ENCODE results near the gene LYVE1.
"Not testable (repeated sequence)": the region's sequence is repeated elsewhere in the genome, so short reads cannot be mapped to it uniquely, and the experiment has no call there.

The LYVE1 gene, protein sequence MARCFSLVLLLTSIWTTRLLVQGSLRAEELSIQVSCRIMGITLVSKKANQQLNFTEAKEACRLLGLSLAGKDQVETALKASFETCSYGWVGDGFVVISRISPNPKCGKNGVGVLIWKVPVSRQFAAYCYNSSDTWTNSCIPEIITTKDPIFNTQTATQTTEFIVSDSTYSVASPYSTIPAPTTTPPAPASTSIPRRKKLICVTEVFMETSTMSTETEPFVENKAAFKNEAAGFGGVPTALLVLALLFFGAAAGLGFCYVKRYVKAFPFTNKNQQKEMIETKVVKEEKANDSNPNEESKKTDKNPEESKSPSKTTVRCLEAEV

DNA sequence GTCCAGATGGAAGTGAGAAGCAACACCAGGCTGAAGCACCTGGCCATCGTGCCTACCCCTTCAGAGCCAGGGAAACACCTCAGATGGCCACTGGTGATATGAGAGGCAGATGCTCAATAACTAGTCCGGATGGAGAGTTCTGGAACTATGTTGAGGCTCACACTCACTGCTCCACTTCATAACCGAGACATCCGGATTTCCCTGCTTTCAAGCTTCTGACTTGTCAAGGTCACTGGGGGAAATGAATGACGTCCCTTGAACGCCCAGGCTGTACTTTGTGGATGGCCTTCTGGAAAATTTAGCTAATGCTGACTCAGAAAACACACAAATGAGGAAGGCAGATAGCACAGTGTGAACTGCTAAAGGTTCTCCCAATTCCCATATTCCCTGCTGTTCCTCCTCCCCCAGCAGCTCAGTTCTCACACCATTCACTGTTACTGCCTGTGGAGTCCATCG, at the start of gene LYVE1:
Gene LYVE1, minus strand, starts transcription at position 180 of the 456 bp plus-strand sequence. Its CDS starts 133 bp downstream, at position 47.
- DNase-seq = no peak

DNA sequence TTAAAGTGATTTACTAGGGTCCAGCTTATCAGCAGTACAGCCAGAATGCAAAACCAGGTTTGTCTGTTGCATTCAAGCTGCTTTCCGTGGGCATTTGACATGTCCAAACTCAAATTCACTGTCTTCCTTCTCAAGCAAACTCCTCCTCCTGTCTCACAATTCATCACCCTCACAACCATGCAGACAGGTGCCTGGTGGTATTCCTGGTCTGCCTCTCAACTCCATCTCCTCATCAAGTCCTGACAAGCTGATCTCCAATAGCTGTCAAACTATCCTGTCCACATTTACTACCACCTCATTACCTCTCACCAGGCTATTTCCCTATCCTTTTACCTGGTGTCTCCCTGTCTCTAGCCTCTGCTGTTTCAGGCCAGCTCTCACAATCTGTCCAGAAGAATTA, 49.1 kb upstream of the LYVE1 start:
- no peak for DNase-seq

DNA sequence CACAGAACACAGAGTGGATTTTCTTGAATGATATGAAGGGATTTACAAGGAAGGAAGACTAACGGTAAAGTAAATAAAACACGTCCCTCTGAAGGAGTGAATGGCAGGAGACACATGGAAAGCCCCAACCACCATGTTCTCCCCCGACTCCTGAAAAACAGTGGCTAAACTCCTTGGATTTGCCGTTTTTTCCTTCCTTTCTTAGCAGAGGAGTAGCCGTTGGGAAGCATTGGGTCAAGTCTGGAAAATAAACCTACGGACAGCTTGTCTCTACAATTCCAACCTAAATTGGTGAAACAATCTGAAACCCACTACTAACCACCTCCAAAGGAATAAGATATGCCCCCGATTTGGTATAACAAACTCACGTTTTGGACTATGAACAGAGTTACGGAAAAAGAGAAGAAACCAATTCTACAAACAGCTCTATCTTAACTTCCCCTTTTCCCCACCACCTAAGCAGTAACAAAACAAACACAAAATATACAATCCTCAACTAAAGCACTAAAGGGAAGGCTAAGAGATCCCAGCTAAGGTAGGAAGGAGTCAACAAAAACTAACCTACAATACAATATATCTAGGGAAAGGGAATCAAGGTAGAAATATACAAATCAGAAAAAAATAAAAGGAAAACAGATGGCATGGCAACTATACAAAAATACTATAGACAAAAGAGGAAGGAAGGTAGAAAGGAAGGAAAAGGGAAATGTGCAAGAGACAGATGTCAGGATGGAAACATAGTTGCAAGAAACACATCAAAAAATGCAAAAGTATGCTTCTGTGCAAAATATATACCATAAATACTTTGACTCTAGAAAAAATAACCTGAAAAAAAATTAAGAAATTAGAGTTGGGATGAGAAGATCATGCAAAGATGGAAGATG, 43.8 kb upstream of the LYVE1 start:
- no peak for DNase-seq

DNA sequence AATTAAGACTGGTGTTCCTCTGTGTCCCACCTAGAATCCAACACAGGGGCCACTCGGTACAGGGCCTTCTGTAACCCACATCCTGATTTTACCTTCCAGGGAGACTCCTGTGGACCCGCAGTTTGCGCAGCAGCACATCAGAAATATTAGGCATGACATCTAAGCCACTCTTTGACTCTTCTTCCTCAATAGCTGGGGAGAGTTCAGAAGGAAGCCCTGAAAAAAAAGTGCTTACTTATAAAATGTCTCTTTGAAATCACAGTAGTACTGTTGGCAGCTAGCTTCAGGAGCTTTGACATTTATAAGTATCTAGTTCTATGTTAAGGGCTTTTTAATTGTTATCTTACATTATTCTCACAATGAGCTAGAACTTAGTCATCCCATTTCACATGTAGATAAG, 41.2 kb upstream of the LYVE1 start:
- DNase-seq = no peak

DNA sequence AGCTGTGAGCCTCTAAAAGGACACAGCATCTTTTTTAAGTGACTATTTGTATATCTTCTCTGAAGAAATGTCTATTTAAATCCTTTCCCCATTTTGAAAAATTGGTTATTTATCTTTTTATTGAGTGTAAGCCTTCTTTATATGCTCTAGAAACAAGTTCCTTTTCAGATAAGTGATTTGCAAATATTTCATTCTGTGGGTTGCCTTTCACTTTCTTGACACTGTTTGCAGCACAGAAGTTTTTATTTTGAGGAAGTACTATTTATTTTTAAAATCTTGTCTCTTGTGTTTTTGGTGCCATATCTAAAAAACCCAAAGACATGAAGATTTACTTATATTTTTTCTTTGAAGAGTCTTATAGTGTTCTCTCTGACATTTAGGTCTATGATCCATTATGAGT, 40.1 kb upstream of the LYVE1 start:
- DNase-seq = no peak

DNA sequence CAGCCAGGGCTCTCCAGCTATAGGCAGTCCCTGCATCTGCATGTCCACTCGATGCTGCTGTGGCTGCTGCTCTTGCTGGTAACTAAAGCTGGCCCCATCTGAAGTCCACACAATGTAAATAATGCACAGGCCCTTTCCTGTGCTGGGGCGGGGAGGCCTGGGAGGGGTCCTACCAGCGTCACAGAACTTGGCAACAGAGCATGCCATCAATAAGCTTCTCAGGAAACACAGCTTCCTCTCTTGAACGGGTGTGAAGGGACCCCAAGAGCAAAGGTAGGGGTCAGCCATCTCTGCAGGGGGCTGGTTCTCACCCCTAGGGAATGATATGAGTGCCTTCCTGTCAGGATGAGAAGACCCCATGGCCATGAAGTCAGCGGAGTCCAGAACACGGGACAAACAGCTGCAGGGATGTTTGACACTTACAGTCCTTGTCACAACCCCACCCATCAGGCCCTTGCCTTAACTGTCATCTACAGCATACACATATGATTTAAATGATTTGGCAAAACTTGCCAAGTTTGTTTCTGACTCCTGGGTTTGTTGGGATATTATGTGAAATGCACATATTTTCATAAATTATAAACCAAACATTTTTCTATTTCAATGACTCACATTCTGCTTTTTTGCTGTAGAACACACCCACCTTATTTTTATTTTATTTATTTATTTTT, 39.1 kb upstream of the LYVE1 start:
- DNase-seq = no peak

DNA sequence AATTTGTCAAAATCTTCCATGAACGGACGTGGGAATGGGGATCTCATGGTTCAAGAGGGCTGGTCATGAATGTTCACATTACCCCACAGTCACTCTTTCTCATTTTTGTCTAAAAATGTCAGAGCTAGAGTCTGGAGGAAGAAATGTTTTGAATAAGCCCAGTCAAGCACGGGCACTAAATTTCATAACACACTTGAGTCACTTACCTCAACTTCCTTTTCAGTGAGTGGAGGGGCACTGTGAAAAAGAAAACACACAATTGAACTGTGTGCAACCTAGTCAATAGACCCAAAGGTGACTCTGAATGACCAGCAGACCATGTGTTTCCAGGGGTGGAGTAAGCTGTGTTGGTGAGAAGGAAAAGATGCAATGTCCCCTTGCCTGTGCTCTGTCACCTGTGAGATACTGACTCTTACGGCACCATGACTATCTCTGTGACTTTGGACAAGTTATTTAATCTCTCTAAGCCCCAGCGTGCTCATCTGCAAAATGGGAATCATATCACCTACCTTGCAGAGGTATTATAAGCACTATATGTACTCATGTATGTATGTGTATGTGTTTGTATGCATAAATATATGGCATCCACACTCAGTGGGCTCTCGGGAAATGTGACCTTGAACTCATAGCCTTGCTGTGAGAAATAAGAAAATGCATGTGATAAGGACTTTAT, 38.2 kb upstream of the LYVE1 start:
- DNase-seq = no peak

DNA sequence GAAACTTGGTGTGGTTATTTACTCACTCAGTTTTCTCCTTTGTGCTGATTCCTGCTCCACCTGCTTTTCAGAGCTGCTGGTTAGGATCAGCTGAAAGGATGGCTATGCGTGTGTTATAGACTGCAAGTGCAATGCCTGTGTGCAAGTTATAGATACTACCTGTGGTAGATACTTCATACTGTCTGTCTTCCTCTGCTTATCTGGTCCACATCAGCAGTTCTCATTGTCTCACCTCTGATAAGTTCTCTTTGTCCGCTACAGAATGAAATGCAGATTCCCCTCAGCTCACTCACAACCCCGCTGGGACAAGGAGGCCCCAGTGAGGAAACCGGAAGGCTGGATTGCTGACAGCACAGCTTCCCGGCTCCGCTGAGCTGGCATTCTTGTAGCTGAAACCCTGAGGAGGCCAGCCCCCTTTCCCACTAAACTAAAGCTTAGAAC, 37.5 kb upstream of the LYVE1 start:
- DNase-seq = peak; percentile 69

DNA sequence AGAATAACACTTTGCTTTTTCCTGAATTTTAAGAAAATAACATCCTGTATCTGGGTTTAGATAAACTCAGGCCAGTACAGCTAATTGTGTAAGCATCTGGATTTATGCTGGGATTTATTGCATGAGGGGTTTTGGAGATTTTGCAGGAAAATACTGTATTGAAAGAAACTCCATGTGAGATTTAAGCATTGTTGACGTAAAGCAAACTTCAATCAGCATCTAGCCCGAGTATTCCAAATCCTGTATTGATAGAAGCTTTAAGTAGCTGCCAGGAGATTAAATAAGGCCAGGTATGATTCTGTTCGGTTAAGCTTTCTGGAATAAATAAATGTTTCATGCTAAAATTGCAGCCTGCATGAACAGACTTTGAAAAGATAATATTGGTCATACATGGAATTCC, 36.3 kb upstream of the LYVE1 start:
- DNase-seq = no peak

DNA sequence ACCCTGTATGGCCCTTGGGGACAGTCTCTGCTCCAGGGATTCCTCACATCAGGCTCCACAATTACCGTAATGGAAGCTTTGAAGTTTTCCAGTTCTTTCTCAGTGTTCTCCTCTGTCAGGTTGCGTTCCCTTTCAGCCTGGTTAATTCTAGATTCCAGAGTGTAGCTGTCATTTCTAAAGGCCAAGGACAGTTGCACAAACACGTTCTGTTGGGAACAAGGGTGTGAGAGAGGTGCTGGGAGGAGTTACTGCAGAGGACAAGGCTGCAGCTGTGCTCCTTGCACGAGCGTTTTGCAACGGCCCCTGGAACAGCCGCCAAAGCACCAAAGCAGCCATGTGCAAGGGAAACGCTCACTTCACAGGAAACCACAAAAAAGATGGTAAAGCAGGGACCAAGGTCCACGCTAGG, 35.9 kb upstream of the LYVE1 start:
- no peak for DNase-seq

DNA sequence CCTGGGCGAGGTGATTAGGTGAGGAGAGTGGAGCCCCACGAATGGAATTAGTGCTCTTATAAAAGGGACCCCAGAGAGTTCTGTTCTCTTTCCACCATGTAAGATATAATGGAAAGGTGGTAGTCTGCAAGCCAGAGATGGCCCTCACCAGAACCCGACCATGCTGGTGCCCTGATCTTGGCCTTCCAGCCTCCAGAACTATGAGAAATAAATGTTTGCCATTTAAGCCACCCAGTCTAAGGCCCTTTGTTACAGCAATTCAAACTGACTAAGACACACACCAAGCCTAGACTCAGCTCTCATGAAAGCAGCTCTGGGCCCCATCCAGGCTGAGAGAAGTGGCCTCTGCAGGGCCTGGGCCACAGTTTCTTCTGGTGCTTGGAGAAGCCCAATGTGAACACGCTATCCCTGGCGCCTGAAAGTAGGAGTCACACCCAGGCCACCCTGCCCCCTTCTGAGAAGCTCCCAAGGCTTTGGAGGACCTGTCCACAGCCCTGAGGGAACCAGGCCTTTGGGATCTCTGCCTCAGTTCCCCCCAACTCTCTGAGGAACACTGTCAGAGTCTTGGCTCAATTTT, 35.3 kb upstream of the LYVE1 start:
- no peak for DNase-seq

DNA sequence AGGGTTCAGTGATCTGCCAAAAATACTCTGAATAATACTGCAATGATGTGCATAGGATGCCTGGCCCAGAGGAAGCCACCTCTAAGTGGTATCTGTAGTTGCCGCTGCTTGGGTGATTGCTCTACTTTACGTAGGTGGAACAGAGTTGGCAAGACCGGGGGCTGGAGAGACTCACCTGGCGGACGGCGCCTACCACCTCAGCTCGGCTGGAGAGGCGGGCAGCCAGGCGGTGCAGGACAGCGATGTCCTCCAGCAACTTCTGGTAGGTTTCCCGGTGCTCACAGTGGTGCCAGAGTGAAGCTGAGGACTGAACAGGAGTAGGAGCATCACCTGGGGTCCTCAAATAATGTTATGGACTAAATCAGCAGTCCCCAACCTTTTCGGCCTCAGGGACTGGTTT, 34.5 kb upstream of the LYVE1 start:
- DNase-seq = no peak

DNA sequence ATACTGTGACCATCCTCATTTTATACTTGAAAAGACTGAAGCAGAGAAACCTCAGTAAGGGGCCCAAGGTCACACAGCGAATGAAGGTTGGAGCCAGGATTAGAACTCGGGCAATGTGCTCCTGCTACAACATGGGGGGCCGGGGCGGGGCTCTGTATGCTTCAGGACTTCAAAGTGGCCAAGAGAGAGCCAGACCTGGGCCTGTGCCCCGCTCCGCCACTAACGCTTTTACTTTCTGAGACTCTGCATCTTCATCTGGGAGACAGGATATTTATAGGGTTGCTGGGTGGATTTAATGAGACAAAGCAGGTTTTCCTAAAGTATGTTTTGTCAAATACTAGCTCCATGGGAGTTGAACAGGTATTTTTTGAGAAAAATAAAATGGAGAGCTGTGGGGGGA, 33.9 kb upstream of the LYVE1 start:
- DNase-seq = no peak

DNA sequence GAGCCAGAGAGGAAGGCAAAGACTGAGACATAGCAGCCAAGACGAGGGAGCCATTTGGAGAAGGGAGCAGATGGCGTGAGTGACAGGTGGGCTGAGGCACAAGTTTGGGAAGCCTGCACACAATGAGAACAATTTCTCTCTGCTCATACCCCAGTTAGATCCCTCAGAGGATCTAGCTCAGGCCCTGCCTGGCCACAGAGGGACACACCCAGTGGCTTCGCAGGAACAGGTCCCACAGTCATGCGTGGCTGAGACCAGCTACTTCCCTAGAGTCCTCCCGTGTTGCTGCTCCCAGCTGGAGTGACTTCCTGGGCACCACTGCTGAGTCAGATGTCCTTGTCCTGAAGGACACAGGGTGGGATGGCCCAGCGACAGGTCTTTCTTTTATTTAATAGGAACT, 33.4 kb upstream of the LYVE1 start:
- no peak for DNase-seq

DNA sequence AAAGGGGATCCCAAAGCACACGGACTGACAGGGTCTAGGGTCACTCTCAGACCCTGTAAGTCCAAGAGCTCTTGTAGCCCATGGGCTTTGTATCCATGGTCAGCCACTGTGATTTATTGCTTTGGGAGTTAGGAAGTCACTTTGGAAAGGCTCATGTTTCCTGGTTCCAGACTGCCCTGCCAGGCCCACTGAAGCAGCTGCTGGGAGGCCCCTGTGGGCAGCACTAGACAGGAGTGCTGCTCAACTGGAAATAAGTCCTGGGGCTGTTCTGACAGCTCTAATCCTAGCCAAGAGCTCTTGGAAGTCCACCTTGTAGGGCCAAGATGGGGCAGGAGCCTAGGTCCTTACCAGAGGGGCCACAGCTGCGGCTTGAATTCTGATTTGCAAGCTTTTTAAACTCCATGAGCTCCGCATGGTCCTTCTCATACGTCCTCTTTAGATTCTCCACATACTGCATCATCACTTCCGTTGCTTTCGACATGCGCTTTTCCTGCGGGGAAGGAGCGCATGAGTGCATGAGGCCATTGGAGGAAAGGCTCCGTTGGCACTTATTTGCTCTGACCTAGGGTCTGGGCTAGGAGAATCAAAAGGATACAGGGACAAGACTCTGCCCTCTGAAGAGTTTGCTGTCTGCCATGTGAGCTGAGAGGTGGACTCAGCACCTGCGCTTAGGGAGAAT, 32.2 kb upstream of the LYVE1 start:
- no peak for DNase-seq

DNA sequence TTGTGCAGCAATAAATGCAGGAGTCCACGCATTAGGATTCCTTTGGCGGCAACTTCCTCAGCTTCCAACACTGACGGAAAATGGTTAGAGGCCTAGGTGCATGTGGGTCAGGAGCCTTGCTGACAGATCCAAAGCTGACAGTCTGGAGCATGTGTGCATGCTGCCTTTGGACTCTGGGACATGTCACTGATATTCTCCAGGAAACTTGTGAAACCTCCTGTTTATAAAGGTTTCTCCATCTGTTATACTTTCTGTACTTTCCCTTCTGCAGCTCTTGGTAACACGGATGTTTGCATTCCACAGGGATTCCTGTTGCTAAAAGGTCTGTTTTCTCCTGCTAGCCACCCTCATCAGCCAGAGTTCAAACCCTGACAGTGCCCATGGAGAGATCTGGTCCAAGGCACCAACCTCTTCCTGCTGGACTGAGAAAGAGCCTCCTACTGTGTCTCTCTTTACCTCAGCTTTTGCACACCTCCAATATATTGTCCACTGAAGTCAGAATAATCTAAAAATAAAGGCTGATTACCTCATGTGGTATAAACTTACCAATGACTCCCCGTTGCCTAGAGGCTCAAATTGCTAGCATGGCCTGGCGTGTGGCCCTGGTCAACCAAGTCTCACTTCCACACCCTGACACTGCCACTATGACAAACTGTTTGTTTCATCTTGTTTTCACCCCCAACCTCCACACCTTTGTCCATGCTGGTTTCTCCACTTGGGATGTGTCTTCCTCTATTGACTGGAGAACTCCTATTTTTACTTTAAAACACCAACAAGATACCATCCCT, 31.1 kb upstream of the LYVE1 start:
- no peak for DNase-seq

DNA sequence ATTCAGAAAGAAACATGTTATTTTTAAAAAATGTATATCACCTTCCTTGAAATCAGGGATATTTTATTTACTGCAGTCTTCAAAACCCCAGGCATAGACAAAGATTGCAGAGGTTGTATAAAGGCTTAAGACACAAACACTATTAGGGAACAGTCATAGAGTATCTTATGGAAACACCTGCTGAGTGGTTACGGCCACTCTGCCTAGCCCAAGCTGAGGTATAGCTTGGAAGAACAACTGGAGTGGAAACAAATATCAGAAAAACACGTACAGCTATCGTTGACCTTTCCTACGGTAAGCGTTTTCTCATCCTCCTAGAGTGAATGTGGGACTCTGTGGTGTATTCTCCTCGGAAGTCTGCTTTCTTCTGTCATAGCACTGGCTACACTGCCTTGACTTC, 30.4 kb upstream of the LYVE1 start:
- DNase-seq = no peak

DNA sequence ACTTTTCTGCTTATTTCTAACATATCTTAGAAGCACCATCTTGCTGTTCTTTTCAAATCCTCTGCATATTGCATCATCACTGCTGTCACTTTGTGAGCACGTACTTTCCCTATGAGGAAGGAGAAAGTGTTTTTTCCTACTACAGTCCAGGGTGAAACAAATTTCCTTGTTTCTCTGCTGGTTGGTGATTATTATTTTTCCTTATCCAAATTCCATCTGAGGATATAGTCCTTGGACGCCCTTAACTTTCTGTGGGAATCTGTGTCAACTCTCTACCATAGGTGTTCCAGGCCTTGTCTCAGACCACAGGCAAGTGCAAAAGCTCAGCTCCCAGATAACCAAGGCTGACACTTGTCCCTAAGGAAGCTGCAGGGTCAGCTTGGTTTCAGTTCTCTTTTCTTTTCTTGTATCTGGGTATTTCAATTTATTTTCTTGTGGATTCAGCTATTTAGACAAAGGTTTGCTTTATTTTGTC, 29.4 kb upstream of the LYVE1 start:
- no peak for DNase-seq

DNA sequence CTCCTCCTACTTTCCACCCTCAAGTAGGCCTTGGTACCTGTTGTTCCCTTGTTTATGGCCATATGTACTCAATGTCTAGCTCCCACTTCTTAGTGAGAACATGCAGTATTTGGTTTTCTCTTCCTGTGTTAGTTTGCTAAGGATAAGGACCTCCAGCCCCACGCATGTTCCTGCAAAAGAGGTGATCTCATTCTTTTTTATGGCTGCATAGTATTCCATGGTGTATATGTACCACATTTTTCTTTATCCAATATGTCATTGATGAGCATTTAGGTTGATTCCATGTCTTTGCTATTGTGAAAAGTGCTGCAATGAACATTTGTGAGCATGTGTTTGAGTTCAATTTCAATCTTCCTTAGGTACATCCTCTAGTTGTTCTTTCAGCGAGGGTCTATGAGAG, 27.4 kb upstream of the LYVE1 start:
- not testable (repeated sequence) for DNase-seq

DNA sequence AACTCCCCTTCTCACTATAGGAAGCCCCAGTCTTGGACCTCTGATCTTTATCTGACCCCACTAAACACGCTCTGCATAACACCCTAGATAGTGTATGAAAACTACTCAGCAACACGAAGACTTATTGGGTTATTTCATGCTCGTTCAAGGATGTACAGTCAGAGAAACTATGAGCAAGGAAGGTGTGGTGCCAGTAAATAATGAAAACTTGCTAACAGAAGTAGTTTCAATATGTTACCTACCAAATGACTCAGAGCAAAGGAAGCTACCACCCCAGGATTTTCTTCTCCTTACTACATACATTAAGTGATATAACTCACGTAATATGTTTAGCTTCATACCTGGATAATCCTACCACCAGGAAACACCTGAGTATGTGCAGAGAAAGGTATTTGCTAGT, 25.9 kb upstream of the LYVE1 start:
- no peak for DNase-seq

DNA sequence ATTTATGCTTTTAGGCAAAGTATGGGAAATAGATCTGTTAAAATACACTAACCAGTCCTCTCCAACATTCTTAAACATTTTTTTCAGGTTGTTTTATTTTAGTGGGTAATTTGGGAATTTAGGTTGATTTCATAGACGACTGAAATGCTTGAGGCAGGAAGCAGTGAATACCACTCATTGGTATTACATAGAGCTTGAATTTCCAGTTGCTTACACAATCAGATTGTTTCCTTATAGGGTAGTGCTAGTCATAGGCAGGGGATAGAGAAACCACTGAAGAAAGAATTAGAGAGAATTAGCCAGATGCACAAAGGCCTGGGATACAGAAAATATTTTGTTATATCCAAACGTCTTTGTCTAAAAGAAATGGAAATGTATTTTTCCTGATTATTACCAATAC, 23.9 kb upstream of the LYVE1 start:
- DNase-seq = no peak

Data from right forelimb (tissue), 1 donor.